Testis (tissue), 3 donors: Measurements from ENCODE around the gene TBC1D22A. TPM values are rescaled to one million over a fixed set of nuclear protein-coding genes. Genes with fewer than 3 reads are reported as not detected.

Source experiments
- DNase-seq: peaks from one replicate; pipeline ENCODE4 v3.0.0-alpha.2; 2019
- H3K27ac ChIP-seq, 2 donors: fragments of 200-600 bp; sonication (generic); one replicate each; pipeline ENCODE4 v1.5.1; 2019
- H3K27me3 ChIP-seq: fragments of 200-600 bp; sonication (generic); one replicate; pipeline ENCODE4 v1.5.1; 2019
- H3K36me3 ChIP-seq: fragments of 200-600 bp; sonication (generic); one replicate; pipeline ENCODE4 v1.5.1; 2017; ENCODE audit warnings: low read depth; ENCODE audit errors: missing control alignments
- H3K4me1 ChIP-seq: fragments of 200-600 bp; sonication (generic); one replicate; pipeline ENCODE4 v1.5.1; 2019
- H3K4me3 ChIP-seq, 2 donors: fragments of 200-600 bp; sonication (generic); one replicate each; pipeline ENCODE4 v1.5.1; 2017 to 2019
- H3K9me3 ChIP-seq: fragments of 200-600 bp; sonication (generic); one replicate; pipeline ENCODE4 v1.5.1; 2017
- POLR2A ChIP-seq: fragments of 450-650 bp; IDR thresholded peaks from one replicate; pipeline ENCODE4 v1.6.1; 2017; ENCODE audit warnings: antibody characterized with exemption, mild to moderate bottlenecking, moderate library complexity
- WGBS, 2 donors: methylation state at CpG; one replicate each; pipeline ENCODE4 v1.1.5; 2018; 5-methylcytosine and 5-hydroxymethylcytosine counted together
- intact Hi-C: fragments of 100-400 bp; cut with DNase I; formaldehyde crosslinking; loops from one replicate; pipeline ENCODE4 v1.15.1; 2023; ENCODE audit warnings: low total_unique reads
- polyA plus RNA-seq: library from polyadenylated mRNA; stranded (reverse); fragments of 350-450 nt; fragmentation: Illumina TruSeq; extraction: RNeasy Lipid Tissue Mini Kit (QIAGEN cat#74804); gene quantifications from one replicate; pipeline ENCODE4 v1.2.3, GENCODE V29; 2014; ENCODE audit warnings: low read depth, low replicate concordance; ENCODE audit not compliant: insufficient read depth
- total RNA-seq, 2 donors: library from RNA; depleted of rRNA; stranded (reverse); fragments of >200 nt; gene quantifications; one replicate each; pipeline ENCODE4 v1.2.3, GENCODE V29; 2016
- TF ChIP-seq, protein P1 (sequence below), 3 experiments: fragments of 450-650 bp in 2 of 3; fragments of 200-600 bp in 1 of 3; sonication (generic) in 1 of 3; IDR thresholded peaks; one replicate each; pipeline ENCODE4 v1.5.1; 2016 to 2019; ENCODE audit warnings: antibody characterized with exemption in 3 of 3, mild to moderate bottlenecking in 2 of 3, moderate library complexity in 1 of 3

TBC1D22A gene
- total and polyA plus RNA-seq, 3 donors from 2014 or later = 16.6 to 32.8 (median 28.5) TPM

DNA sequence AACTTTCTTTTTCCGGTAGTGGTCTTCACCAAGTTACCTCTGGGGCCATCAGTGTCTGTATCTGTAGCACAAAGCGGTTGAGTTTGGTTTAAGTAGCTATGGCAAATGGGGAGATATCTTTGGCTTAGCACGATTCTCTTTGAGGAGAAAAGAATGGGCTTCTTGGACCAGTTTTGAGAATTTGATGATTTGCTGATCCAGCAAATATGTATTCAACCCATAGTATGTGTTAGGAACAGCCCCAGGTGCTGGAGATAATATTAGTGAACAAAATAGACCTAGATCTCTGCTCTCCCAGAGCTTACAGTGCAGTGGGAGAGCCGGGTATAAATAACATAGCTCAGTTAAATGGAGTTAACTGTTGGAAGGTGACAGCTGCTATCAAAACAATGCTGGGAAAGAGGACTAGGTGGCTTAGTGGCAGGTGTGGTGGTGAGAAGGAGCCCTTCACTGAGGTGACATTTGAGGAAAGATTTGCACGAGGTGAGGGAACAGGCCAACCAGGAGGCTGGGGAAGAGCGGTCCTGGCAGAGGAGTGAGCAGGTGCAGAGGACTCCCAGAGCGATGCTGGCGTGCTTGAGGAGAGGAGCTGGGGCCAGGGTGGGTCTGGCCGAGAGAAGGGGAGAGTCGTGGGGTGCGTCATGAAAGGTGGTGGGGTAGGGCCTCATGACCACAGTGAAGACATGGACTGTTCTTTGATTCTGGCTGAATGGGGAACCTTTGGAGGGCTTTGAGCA, 5.0 kb downstream of the TBC1D22A start:
- H3K4me1 ChIP-seq = peaks cover 6% of the 10 kb centered on the region
- no peak for TF ChIP-seq POLR2A
- TF ChIP-seq, protein P1, sequence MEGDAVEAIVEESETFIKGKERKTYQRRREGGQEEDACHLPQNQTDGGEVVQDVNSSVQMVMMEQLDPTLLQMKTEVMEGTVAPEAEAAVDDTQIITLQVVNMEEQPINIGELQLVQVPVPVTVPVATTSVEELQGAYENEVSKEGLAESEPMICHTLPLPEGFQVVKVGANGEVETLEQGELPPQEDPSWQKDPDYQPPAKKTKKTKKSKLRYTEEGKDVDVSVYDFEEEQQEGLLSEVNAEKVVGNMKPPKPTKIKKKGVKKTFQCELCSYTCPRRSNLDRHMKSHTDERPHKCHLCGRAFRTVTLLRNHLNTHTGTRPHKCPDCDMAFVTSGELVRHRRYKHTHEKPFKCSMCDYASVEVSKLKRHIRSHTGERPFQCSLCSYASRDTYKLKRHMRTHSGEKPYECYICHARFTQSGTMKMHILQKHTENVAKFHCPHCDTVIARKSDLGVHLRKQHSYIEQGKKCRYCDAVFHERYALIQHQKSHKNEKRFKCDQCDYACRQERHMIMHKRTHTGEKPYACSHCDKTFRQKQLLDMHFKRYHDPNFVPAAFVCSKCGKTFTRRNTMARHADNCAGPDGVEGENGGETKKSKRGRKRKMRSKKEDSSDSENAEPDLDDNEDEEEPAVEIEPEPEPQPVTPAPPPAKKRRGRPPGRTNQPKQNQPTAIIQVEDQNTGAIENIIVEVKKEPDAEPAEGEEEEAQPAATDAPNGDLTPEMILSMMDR (IDR thresholded peaks at IDR 0.05) = no peak
- intact Hi-C loops = no loop called here
- no peaks in the 10 kb centered on the region for H3K9me3 ChIP-seq
- no peaks in the 10 kb centered on the region for H3K36me3 ChIP-seq
- DNase-seq = no peak
- H3K4me3 ChIP-seq = no peak overlapping the region
- H3K27me3 ChIP-seq = no peaks in the 10 kb centered on the region
- no peak overlapping the region for H3K27ac ChIP-seq
- WGBS, 2 donors = 91 to 94% methylated on average over 11 of the region's 11 CpGs

DNA sequence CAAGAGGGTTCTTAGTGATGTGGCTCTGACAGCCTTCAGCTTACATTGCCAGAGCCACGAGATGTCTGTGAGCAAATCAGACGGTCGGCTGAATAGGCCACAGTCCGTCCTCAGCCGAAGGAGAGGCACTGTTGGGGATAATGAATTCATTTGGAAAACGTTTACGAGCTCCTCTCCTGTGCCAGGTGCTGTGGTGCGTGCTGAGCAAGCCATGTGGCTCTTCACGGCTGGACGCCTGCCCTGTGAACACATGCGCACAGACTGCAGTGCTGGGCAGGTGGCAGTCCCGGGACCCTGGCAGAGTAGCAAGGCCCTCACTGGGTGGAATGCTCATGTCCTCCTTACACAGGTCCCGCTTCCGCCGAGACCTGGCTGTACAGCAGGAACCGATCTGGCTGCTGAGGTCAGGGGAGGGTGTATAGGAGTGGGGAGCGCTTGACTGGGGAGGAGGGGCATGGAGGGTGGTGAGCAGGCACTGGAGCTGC, 6.8 kb downstream of the TBC1D22A start:
- H3K4me3 ChIP-seq = no peak overlapping the region
- WGBS, 2 donors = 83 to 86% methylated on average over 15 to 17 of the region's 17 CpGs
- peaks cover 5% of the 10 kb centered on the region for H3K4me1 ChIP-seq
- no peaks in the 10 kb centered on the region for H3K36me3 ChIP-seq
- H3K27ac ChIP-seq = no peak overlapping the region
- intact Hi-C loops = no loop called here
- TF ChIP-seq POLR2A = no peak
- TF ChIP-seq, protein P1 (IDR thresholded peaks at IDR 0.05) = no peak
- H3K9me3 ChIP-seq = no peaks in the 10 kb centered on the region
- DNase-seq = no peak
- H3K27me3 ChIP-seq = no peaks in the 10 kb centered on the region

DNA sequence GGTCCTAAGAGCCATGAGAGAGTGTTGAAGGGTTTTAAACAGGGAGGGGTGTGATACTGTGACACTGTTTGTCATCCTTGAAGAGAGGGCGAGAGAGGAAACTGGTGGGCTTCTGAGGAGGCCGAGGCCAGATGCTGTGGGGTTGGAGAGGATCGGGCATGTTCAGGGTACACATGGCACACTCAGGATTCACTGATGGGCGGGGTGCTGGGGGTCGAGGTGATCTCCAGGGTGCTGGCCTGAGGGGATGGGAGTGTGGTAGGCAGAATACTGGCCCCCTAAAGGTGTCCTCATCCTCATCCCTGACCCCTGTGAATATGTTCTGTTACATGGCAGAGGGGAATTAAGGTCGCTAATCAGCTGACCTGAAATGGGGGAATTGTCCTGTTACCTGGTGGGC, 7.3 kb downstream of the TBC1D22A start:
- peaks cover 5% of the 10 kb centered on the region for H3K4me1 ChIP-seq
- no peak for TF ChIP-seq POLR2A
- TF ChIP-seq, protein P1 (IDR thresholded peaks at IDR 0.05) = no peak
- no peak overlapping the region for H3K4me3 ChIP-seq
- H3K36me3 ChIP-seq = no peaks in the 10 kb centered on the region
- H3K27me3 ChIP-seq = no peaks in the 10 kb centered on the region
- no peak overlapping the region for H3K27ac ChIP-seq
- 88 to 96% methylated on average over 6 of the region's 6 CpGs for WGBS, 2 donors
- DNase-seq = no peak
- H3K9me3 ChIP-seq = no peaks in the 10 kb centered on the region
- intact Hi-C loops = no loop called here

DNA sequence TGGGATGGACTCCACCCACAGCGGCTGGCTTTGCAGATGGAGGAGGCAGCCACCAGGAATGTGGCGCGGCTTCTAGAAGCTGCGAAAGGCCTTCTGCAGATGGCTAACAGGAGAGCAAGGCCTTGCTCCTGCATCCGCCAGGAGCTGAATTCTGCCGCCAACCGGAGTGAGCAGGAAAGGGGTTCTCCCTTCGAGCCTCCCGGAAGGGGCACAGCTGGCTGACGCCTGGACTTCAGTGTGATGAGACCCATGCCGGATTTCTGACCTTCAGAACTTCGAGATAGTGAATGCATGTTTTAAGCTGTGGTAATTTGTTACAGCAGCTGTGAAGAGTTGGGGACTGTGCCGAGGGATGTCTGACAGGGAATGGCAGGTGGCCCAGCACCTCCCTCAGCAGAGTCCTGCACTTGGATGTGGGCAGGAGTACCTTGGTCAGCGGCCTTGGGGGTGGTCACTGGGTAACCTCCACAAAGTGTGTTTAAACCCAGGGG, 7.7 kb downstream of the TBC1D22A start:
- H3K9me3 ChIP-seq = no peaks in the 10 kb centered on the region
- no peak overlapping the region for H3K27ac ChIP-seq
- H3K4me1 ChIP-seq = peaks cover 8% of the 10 kb centered on the region
- DNase-seq = no peak
- H3K36me3 ChIP-seq = no peaks in the 10 kb centered on the region
- intact Hi-C loops = no loop called here
- 62 to 66% methylated on average over 11 to 14 of the region's 14 CpGs for WGBS, 2 donors
- TF ChIP-seq POLR2A = no peak
- TF ChIP-seq, protein P1 (IDR thresholded peaks at IDR 0.05) = no peak
- no peaks in the 10 kb centered on the region for H3K27me3 ChIP-seq
- no peak overlapping the region for H3K4me3 ChIP-seq
